ENCODE measurements around the gene FAM185A. TPM values are rescaled to one million over a fixed set of nuclear protein-coding genes. Genes with fewer than 3 reads are reported as not detected.
"Not testable (repeated sequence)": the region's sequence is repeated elsewhere in the genome, so short reads cannot be mapped to it uniquely, and the experiment has no call there.

Gene FAM185A
- total and polyA plus RNA-seq, 9 of the 15 experiments (the other 6 are each of a cell fraction or from before 2014, with no cell fraction given) = 1.7 to 17.4 (median 10.6) TPM

- FAIRE-seq; intact Hi-C loops (cut with micrococcal nuclease); BruUV-seq (replicated peaks): not testable (repeated sequence)
These were observed 33.9 kb upstream of the FAM185A start for GRCh38 chr7:102714774-102715522.

GRCh38 chr7:102715718-102716117, 33.1 kb upstream of the FAM185A start:
- TF ChIP-seq RFX1 (IDR thresholded peaks at IDR 0.05) = peak; percentile 71
- H3K9me1 ChIP-seq (ENCODE audit: control insufficient read depth, insufficient read depth, low read length); H3K4me1 ChIP-seq (replicated peaks in 1 of 2; ENCODE audit: control insufficient read depth in 2 of 2, insufficient read depth in 2 of 2, low read length in 2 of 2); H3K27me3 ChIP-seq (ENCODE audit: control insufficient read depth in 2 of 2, insufficient read depth in 2 of 2, low read length in 2 of 2); CTCF ChIA-PET (ENCODE audit: low intra/inter-chr PET ratio); H3K36me3 ChIP-seq (ENCODE audit: control insufficient read depth, insufficient read depth, low read length); H3K9ac ChIP-seq (ENCODE audit: insufficient read depth in 1 of 2, low read depth in 2 of 2, low read length in 2 of 2); H2AFZ ChIP-seq (ENCODE audit: low read depth, low read length); in situ Hi-C loops (cut with MboI); H3K9me3 ChIP-seq (replicated peaks; ENCODE audit: control insufficient read depth, insufficient read depth, low read depth, low read length); H3K4me3 ChIP-seq; intact Hi-C loops (cut with micrococcal nuclease); POLR2A ChIA-PET; DNase-seq (ENCODE audit: extremely low read depth in 1 of 4, low spot score in 3 of 4); H3K79me2 ChIP-seq (ENCODE audit: control insufficient read depth, insufficient read depth, low read length); BruUV-seq (replicated peaks); H4K20me1 ChIP-seq (replicated peaks; ENCODE audit: control insufficient read depth, insufficient read depth, low read length); H3K27ac ChIP-seq (ENCODE audit: extremely low read depth, low read depth, low read length); H3K4me2 ChIP-seq (ENCODE audit: insufficient read depth, low read length): not testable (repeated sequence)
- ATAC-seq (peak; percentile 87), FAIRE-seq (peak; percentile 73)
- 27% methylated on average over 2 of the region's 3 CpGs for WGBS (ENCODE audit: insufficient coverage, low coverage, missing lambda C conversion rate)

More at GRCh38 chr7:102714774-102715522, 33.9 kb upstream of the FAM185A start:
- DNase-seq (ENCODE audit: extremely low read depth in 1 of 4, low spot score in 3 of 4); H3K27ac ChIP-seq (ENCODE audit: extremely low read depth, low read depth, low read length); POLR2A ChIA-PET; H3K4me2 ChIP-seq (ENCODE audit: insufficient read depth, low read length); H4K20me1 ChIP-seq (replicated peaks; ENCODE audit: control insufficient read depth, insufficient read depth, low read length); ATAC-seq; H3K4me3 ChIP-seq; H3K36me3 ChIP-seq (ENCODE audit: control insufficient read depth, insufficient read depth, low read length); H2AFZ ChIP-seq (ENCODE audit: low read depth, low read length); H3K27me3 ChIP-seq (ENCODE audit: control insufficient read depth in 2 of 2, insufficient read depth in 2 of 2, low read length in 2 of 2); H3K79me2 ChIP-seq (ENCODE audit: control insufficient read depth, insufficient read depth, low read length); H3K9me3 ChIP-seq (replicated peaks; ENCODE audit: control insufficient read depth, insufficient read depth, low read depth, low read length); H3K9ac ChIP-seq (ENCODE audit: insufficient read depth in 1 of 2, low read depth in 2 of 2, low read length in 2 of 2); H3K9me1 ChIP-seq (ENCODE audit: control insufficient read depth, insufficient read depth, low read length); in situ Hi-C loops (cut with MboI); CTCF ChIA-PET (ENCODE audit: low intra/inter-chr PET ratio); H3K4me1 ChIP-seq (replicated peaks in 1 of 2; ENCODE audit: control insufficient read depth in 2 of 2, insufficient read depth in 2 of 2, low read length in 2 of 2): not testable (repeated sequence)
- WGBS (ENCODE audit: insufficient coverage, low coverage, missing lambda C conversion rate) = 22% methylated on average over 3 of the region's 6 CpGs

GRCh38 chr7:102718491-102718890, 30.3 kb upstream of the FAM185A start:
- H3K27me3 ChIP-seq (ENCODE audit: control insufficient read depth in 2 of 2, insufficient read depth in 2 of 2, low read length in 2 of 2); POLR2A ChIA-PET; H3K9me3 ChIP-seq (replicated peaks; ENCODE audit: control insufficient read depth, insufficient read depth, low read depth, low read length); ATAC-seq; DNase-seq (ENCODE audit: extremely low read depth in 1 of 4, low spot score in 3 of 4); H3K4me1 ChIP-seq (replicated peaks in 1 of 2; ENCODE audit: control insufficient read depth in 2 of 2, insufficient read depth in 2 of 2, low read length in 2 of 2); in situ Hi-C loops (cut with MboI); H3K79me2 ChIP-seq (ENCODE audit: control insufficient read depth, insufficient read depth, low read length); H3K9me1 ChIP-seq (ENCODE audit: control insufficient read depth, insufficient read depth, low read length); H3K36me3 ChIP-seq (ENCODE audit: control insufficient read depth, insufficient read depth, low read length); FAIRE-seq; H2AFZ ChIP-seq (ENCODE audit: low read depth, low read length); H3K4me2 ChIP-seq (ENCODE audit: insufficient read depth, low read length); intact Hi-C loops (cut with micrococcal nuclease); H4K20me1 ChIP-seq (replicated peaks; ENCODE audit: control insufficient read depth, insufficient read depth, low read length); BruUV-seq (replicated peaks); H3K9ac ChIP-seq (ENCODE audit: insufficient read depth in 1 of 2, low read depth in 2 of 2, low read length in 2 of 2); H3K4me3 ChIP-seq; H3K27ac ChIP-seq (ENCODE audit: extremely low read depth, low read depth, low read length); CTCF ChIA-PET (ENCODE audit: low intra/inter-chr PET ratio): not testable (repeated sequence)

Data from K562 (cell line).